H1 (cell line): ENCODE results near the gene CUEDC1. TPM values are rescaled to one million over a fixed set of nuclear protein-coding genes. Genes with fewer than 3 reads are reported as not detected.

ENCODE experiments used
- CTCF ChIA-PET: fragments of 300-600 bp; sonication (Branson Sonifier 250); formaldehyde crosslinking; loops from one replicate; lab custom pipeline; 2021; ENCODE audit not compliant: partially characterized antibody; lab: Charles Lee
- POLR2A ChIA-PET: fragments of 300-600 bp; sonication (Branson Sonifier 250); formaldehyde crosslinking; loops from one replicate; lab custom pipeline; 2021; ENCODE audit warnings: inconsistent platforms; ENCODE audit not compliant: partially characterized antibody; lab: Charles Lee
- DNase-seq, 2 experiments: peaks; one replicate each; pipeline versions ENCODE4 v3.0.0 to v3.0.0-alpha.2; 2010 to 2022; ENCODE audit warnings: low spot score in 2 of 2, low read depth in 1 of 2, mixed read lengths in 1 of 2
- FAIRE-seq: peaks from 2 replicates; lab custom pipeline; 2011; peaks lifted over from hg19 to GRCh38; lab: Jason Lieb, UNC
- H2AFZ ChIP-seq: 2 replicates; pipeline ENCODE4 v1.8.1; 2012; ENCODE audit warnings: low read length, inconsistent platforms
- H2AK5ac ChIP-seq: 2 replicates; pipeline ENCODE4 v1.6.1; 2013; ENCODE audit warnings: low read depth, low read length
- H2BK120ac ChIP-seq: replicated peaks from 2 replicates; pipeline ENCODE3; 2013; ENCODE audit warnings: low read depth, low read length, inconsistent platforms
- H2BK12ac ChIP-seq: 2 replicates; pipeline ENCODE4 v1.6.1; 2013; ENCODE audit warnings: low read depth, low read length
- H2BK15ac ChIP-seq: 2 replicates; pipeline ENCODE4 v1.6.1; 2013; ENCODE audit warnings: low read length
- H2BK20ac ChIP-seq: 2 replicates; pipeline ENCODE4 v1.6.1; 2013; ENCODE audit warnings: low read length
- H2BK5ac ChIP-seq: 2 replicates; pipeline ENCODE4 v1.6.1; 2013; ENCODE audit warnings: low read depth, low read length
- H3K14ac ChIP-seq: 2 replicates; pipeline ENCODE4 v1.6.1; 2013; ENCODE audit warnings: inconsistent platforms; ENCODE audit not compliant: insufficient read length
- H3K18ac ChIP-seq: 2 replicates; pipeline ENCODE4 v1.6.1; 2013; ENCODE audit warnings: low read length; ENCODE audit errors: extremely low read depth
- H3K23ac ChIP-seq: 2 replicates; pipeline ENCODE4 v1.6.1; 2013; ENCODE audit warnings: inconsistent platforms; ENCODE audit not compliant: insufficient read length
- H3K23me2 ChIP-seq: 2 replicates; pipeline ENCODE4 v1.6.1; 2013; ENCODE audit warnings: low read depth, low read length
- H3K27ac ChIP-seq: 2 replicates; pipeline ENCODE4 v1.6.1; 2011; ENCODE audit warnings: low read depth, low read length, inconsistent platforms
- H3K27me3 ChIP-seq, 4 experiments: replicated peaks in 1 of 4; 1 replicate in 1 of 4; 2 replicates in 3 of 4; pipeline versions ENCODE4 v1.6.1 to v1.8.1; 2011 to 2013; ENCODE audit warnings: low read length in 3 of 4, mild to moderate bottlenecking in 3 of 4, inconsistent platforms in 2 of 4, mixed read lengths in 2 of 4, moderate library complexity in 1 of 4; ENCODE audit not compliant: control insufficient read depth in 3 of 4, insufficient read depth in 3 of 4; ENCODE audit errors: extremely low read depth in 1 of 4
- H3K36me3 ChIP-seq, 4 experiments: 2 replicates each; pipeline versions ENCODE4 v1.6.1 to v1.8.1; 2011 to 2013; ENCODE audit warnings: mild to moderate bottlenecking in 4 of 4, low read length in 3 of 4, moderate library complexity in 2 of 4, control low read depth in 1 of 4, inconsistent platforms in 1 of 4; ENCODE audit not compliant: insufficient read depth in 4 of 4, control insufficient read depth in 2 of 4
- H3K4ac ChIP-seq: replicated peaks from 2 replicates; pipeline ENCODE3; 2013; ENCODE audit warnings: low read length, low read depth, mixed read lengths, inconsistent platforms; ENCODE audit not compliant: insufficient read length
- H3K4me1 ChIP-seq, 4 experiments: replicated peaks in 1 of 4; 1 replicate in 1 of 4; 2 replicates in 3 of 4; pipeline versions ENCODE4 v1.6.1 to v1.8.1; 2011 to 2013; ENCODE audit warnings: low read length in 3 of 4, inconsistent platforms in 2 of 4, mixed read lengths in 1 of 4; ENCODE audit not compliant: insufficient read depth in 4 of 4, control insufficient read depth in 3 of 4
- H3K4me2 ChIP-seq, 2 experiments: 2 replicates each; pipeline versions ENCODE4 v1.6.1 to v1.8.1; 2011 to 2013; ENCODE audit warnings: low read depth in 2 of 2, low read length in 2 of 2, control low read depth in 1 of 2, inconsistent platforms in 1 of 2, mild to moderate bottlenecking in 1 of 2; ENCODE audit not compliant: insufficient read depth in 1 of 2
- H3K4me3 ChIP-seq, 4 experiments: fragments of 200-600, 300-600 bp in 1 of 4; sonication (generic), shearing (Covaris generic), sonication (Bioruptor Twin) in 1 of 4; 2 replicates each; pipeline versions ENCODE4 v1.5.1 to v1.8.1; 2011 to 2016; ENCODE audit warnings: low read length in 4 of 4, low read depth in 3 of 4, control low read depth in 2 of 4, inconsistent platforms in 2 of 4, mild to moderate bottlenecking in 2 of 4, mixed read lengths in 1 of 4, moderate library complexity in 1 of 4; ENCODE audit not compliant: insufficient read depth in 2 of 4; ENCODE audit errors: extremely low read depth in 1 of 4
- H3K56ac ChIP-seq: replicated peaks from 2 replicates; pipeline ENCODE3; 2013; ENCODE audit warnings: low read depth, mild to moderate bottlenecking, mixed read lengths, low read length, inconsistent platforms; ENCODE audit not compliant: insufficient read length
- H3K79me1 ChIP-seq: 2 replicates; pipeline ENCODE4 v1.6.1; 2013; ENCODE audit warnings: low read depth, low read length, control low read depth
- H3K79me2 ChIP-seq, 2 experiments: 2 replicates each; pipeline versions ENCODE4 v1.6.1 to v1.8.1; 2012 to 2013; ENCODE audit warnings: low read length in 2 of 2, mild to moderate bottlenecking in 2 of 2, inconsistent platforms in 1 of 2; ENCODE audit not compliant: insufficient read depth in 2 of 2, control insufficient read depth in 1 of 2
- H3K9ac ChIP-seq, 4 experiments: replicated peaks in 1 of 4; 1 replicate in 1 of 4; 2 replicates in 3 of 4; pipeline versions ENCODE4 v1.6.1 to v1.8.1; 2011 to 2013; ENCODE audit warnings: low read depth in 3 of 4, low read length in 3 of 4, control low read depth in 2 of 4, mild to moderate bottlenecking in 2 of 4, moderate library complexity in 2 of 4, inconsistent platforms in 1 of 4; ENCODE audit errors: extremely low read depth in 1 of 4
- H3K9me3 ChIP-seq, 2 experiments: 2 replicates each; pipeline versions ENCODE4 v1.6.1 to v1.8.1; 2012 to 2013; ENCODE audit warnings: mild to moderate bottlenecking in 2 of 2, moderate library complexity in 2 of 2, control low read depth in 1 of 2, inconsistent platforms in 1 of 2, low read depth in 1 of 2, low read length in 1 of 2, mixed read lengths in 1 of 2; ENCODE audit not compliant: insufficient read depth in 2 of 2
- H4K20me1 ChIP-seq, 2 experiments: replicated peaks in 1 of 2; 2 replicates each; pipeline versions ENCODE3 to v1.8.1; 2011 to 2013; ENCODE audit warnings: inconsistent platforms in 2 of 2, low read length in 2 of 2, mild to moderate bottlenecking in 1 of 2; ENCODE audit not compliant: insufficient read depth in 2 of 2, control insufficient read depth in 1 of 2
- H4K5ac ChIP-seq: 2 replicates; pipeline ENCODE4 v1.6.1; 2013; ENCODE audit warnings: low read length, low read depth, mixed read lengths, inconsistent platforms; ENCODE audit not compliant: insufficient read length
- H4K8ac ChIP-seq: 2 replicates; pipeline ENCODE4 v1.8.0; 2013; ENCODE audit warnings: mild to moderate bottlenecking, moderate library complexity, low read length, inconsistent platforms; ENCODE audit not compliant: insufficient read depth; ENCODE audit errors: extremely low read depth
- H4K91ac ChIP-seq: replicated peaks from 2 replicates; pipeline ENCODE3; 2013; ENCODE audit warnings: low read length, mixed read lengths, inconsistent platforms; ENCODE audit not compliant: insufficient read length
- ASH2L ChIP-seq: fragments of 200-600, 300-600 bp; sonication (generic); IDR thresholded peaks from one replicate; pipeline ENCODE4 v1.7.1; 2017; ENCODE audit warnings: low read length
- CBX5 ChIP-seq: fragments of 300-800, 300-1000 bp; sonication (generic); IDR thresholded peaks from 2 replicates; pipeline ENCODE4 v1.7.1; 2016; ENCODE audit warnings: antibody characterized with exemption, low read length, low read depth
- EP300 ChIP-seq, 2 experiments: IDR thresholded peaks; 1 replicate in 1 of 2; 2 replicates in 1 of 2; pipeline ENCODE4 v1.6.1; 2011 to 2012; ENCODE audit warnings: low read depth in 2 of 2, low read length in 2 of 2, mild to moderate bottlenecking in 2 of 2, borderline replicate concordance in 1 of 2, inconsistent platforms in 1 of 2, moderate library complexity in 1 of 2
- JUND ChIP-seq: IDR thresholded peaks from 2 replicates; pipeline ENCODE4 v1.6.1; 2011; ENCODE audit warnings: mild to moderate bottlenecking, improper control_type of control experiment, low read length
- KDM4A ChIP-seq: IDR thresholded peaks from one replicate; pipeline ENCODE4 v1.7.1; 2012; ENCODE audit warnings: low read depth, mild to moderate bottlenecking, moderate library complexity, low read length, inconsistent platforms; ENCODE audit not compliant: severe bottlenecking
- NANOG ChIP-seq: IDR thresholded peaks from 2 replicates; pipeline ENCODE4 v1.6.1; 2011; ENCODE audit warnings: low read length, low read depth, mild to moderate bottlenecking, inconsistent platforms; ENCODE audit not compliant: insufficient read depth, poor library complexity, severe bottlenecking
- POLR2AphosphoS5 ChIP-seq: IDR thresholded peaks from 2 replicates; pipeline ENCODE4 v1.6.1; 2011; ENCODE audit warnings: low read depth, low read length
- RFX5 ChIP-seq: IDR thresholded peaks from 2 replicates; pipeline ENCODE4 v1.6.1; 2011; ENCODE audit warnings: low read depth, low read length, improper control_type of control experiment, borderline replicate concordance
- RNF2 ChIP-seq: fragments of 200-900, 300-1000 bp; sonication (generic); IDR thresholded peaks from 2 replicates; pipeline ENCODE4 v1.7.1; 2016; ENCODE audit warnings: borderline replicate concordance, low read depth, mild to moderate bottlenecking, antibody characterized with exemption, low read length; ENCODE audit not compliant: poor library complexity, severe bottlenecking; ENCODE audit errors: missing control alignments
- SP1 ChIP-seq: IDR thresholded peaks from 2 replicates; pipeline ENCODE4 v1.6.1; 2011; ENCODE audit warnings: low read depth, low read length
- SP2 ChIP-seq: IDR thresholded peaks from 2 replicates; pipeline ENCODE4 v1.6.1; 2012; ENCODE audit warnings: mild to moderate bottlenecking, low read length, inconsistent platforms
- SP4 ChIP-seq: IDR thresholded peaks from 2 replicates; pipeline ENCODE4 v1.6.1; 2012; ENCODE audit warnings: low read length, inconsistent platforms
- YY1 ChIP-seq: IDR thresholded peaks from 2 replicates; pipeline ENCODE4 v1.6.1; 2011; ENCODE audit warnings: low read depth, mild to moderate bottlenecking, low read length
- ZNF274 ChIP-seq: IDR thresholded peaks from 2 replicates; pipeline ENCODE4 v1.7.0; 2012; ENCODE audit warnings: low read length, borderline replicate concordance; ENCODE audit errors: extremely low read depth
- WGBS, 2 experiments: shearing (Covaris generic) in 1 of 2; methylation state at CpG; one replicate each; pipeline versions ENCODE4 v1.1.6 to v1.1.7; 2013 to 2015; ENCODE audit warnings: low lambda C conversion rate in 2 of 2, mixed read lengths in 2 of 2, inconsistent platforms in 1 of 2, low coverage in 1 of 2, missing lambda C conversion rate in 1 of 2; ENCODE audit not compliant: insufficient replicate concordance in 2 of 2, insufficient coverage in 1 of 2, insufficient read length in 1 of 2; ENCODE audit errors: extremely low coverage in 1 of 2, missing lambda C conversion rate in 1 of 2; 5-methylcytosine and 5-hydroxymethylcytosine counted together
- polyA plus RNA-seq, 7 experiments: library from polyadenylated mRNA; depleted of rRNA in 3 of 7; stranded (reverse) in 5 of 7; unstranded in 2 of 7; fragments of >200 nt in 5 of 7; fragments of 200-250 nt in 2 of 7; gene quantifications; 1 replicate in 5 of 7; 2 replicates in 1 of 7; 4 replicates in 1 of 7; pipeline versions ENCODE4 v1.2.1 to v1.2.3, GENCODE V29; 2011 to 2013; ENCODE audit warnings: missing spikeins in 2 of 7, mixed read lengths in 2 of 7
- total RNA-seq: library from RNA; stranded (reverse); fragmentation: NEBNext Ultra II Directional; extraction: Animal tissue kit (Norgen Biotek cat#: 25700); gene quantifications from 2 replicates; pipeline ENCODE4 v1.2.1, GENCODE V29; 2021

The CUEDC1 gene
- total and polyA plus RNA-seq, 2 of the 8 experiments (the other 6 are each of a cell fraction or from before 2014, with no cell fraction given), result 4.0 to 10.7 TPM

DNA sequence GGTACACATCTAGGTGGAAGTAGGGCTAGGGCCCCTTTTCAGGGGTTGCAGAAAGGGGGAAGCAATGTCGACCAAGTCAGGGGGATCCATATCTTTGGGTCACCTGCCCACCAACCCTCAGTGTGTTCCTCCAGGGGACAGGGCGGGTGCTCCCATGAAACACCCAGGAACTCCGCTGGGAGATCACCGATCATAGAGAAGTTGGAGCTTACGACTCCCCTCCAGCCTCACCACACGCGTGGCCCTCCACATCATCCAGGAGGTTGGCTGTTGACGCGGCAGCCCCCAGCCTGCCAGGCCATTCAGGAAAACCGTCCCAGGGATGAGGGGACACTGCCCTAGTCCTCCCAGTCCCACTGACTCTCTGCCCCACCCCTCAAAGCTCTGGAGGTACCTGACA lies 88.1 kb downstream of the CUEDC1 start:
- DNase-seq (no peak), FAIRE-seq (no peak)
- no peak overlapping the region for H3K4ac ChIP-seq
- peak overlapping the region; percentile 48 for H4K91ac ChIP-seq
- no peaks in the 10 kb centered on the region for H4K20me1 ChIP-seq
- H3K36me3 ChIP-seq, result no peaks in the 10 kb centered on the region; a peak in 1 of 8 replicates
- H3K4me2 ChIP-seq, result no peak overlapping the region
- peak overlapping the region; percentile 66; the same call in 1 of the 2 replicates for H2BK5ac ChIP-seq
- peaks cover 0 to 10% (median 8%) of the 10 kb centered on the region in 4 experiments; a peak in 5 of 7 replicates for H3K27me3 ChIP-seq
- peaks cover under 1% of the 10 kb centered on the region; the same call in 1 of the 2 replicates for H3K23me2 ChIP-seq
- no peak overlapping the region for H3K27ac ChIP-seq
- H3K4me1 ChIP-seq, result peaks cover 0 to 22% (median 15%) of the 10 kb centered on the region in 4 experiments; a peak in 6 of 7 replicates
- H4K8ac ChIP-seq, result no peak overlapping the region
- no peak overlapping the region for H3K23ac ChIP-seq
- ChIA-PET POLR2A (interaction anchor here (1.0 to 32.5 kb wide), 5 partner anchors 11 to 290 kb away, joined by 3 to 672 read pairs (median 4); partner anchors contain the start of genes SRSF1 and VEZF1), CTCF (interaction anchor here (0.7 to 20.7 kb wide), 20 partner anchors 10 to 255 kb away, joined by 3 to 221 read pairs (median 8); partner anchors contain the start of genes CUEDC1 and MRPS23)
- no peak overlapping the region for H3K14ac ChIP-seq
- no peak overlapping the region for H2BK120ac ChIP-seq
- no peak overlapping the region for H3K9ac ChIP-seq
- no peak overlapping the region; the same call in 1 of the 2 replicates for H2BK15ac ChIP-seq
- H3K9me3 ChIP-seq, result no peaks in the 10 kb centered on the region
- no peak overlapping the region for H3K4me3 ChIP-seq
- H2BK12ac ChIP-seq, result peak overlapping the region; percentile 52
- peak overlapping the region; percentile 16; the same call in 1 of the 2 replicates for H2BK20ac ChIP-seq
- H3K18ac ChIP-seq, result no peak overlapping the region
- no peaks in the 10 kb centered on the region for H3K79me2 ChIP-seq
- H2AFZ ChIP-seq, result no peak overlapping the region
- H3K79me1 ChIP-seq, result no peaks in the 10 kb centered on the region
- H3K56ac ChIP-seq, result no peak overlapping the region
- H2AK5ac ChIP-seq, result 0 out of 2 replicates have a peak overlapping the region, but pooled peaks have one; percentile 69
- no peak overlapping the region for H4K5ac ChIP-seq
- WGBS, 2 experiments, result 94% methylated on average over 9 of the region's 10 CpGs; no CpG with 5 or more reads in 1 of the 2 experiments
- no peak for TF ChIP-seq KDM4A
- TF ChIP-seq ZNF274, result no peak
- TF ChIP-seq ASH2L, result no peak
- no peak for TF ChIP-seq RNF2
- no peak for TF ChIP-seq SP1
- no peak for TF ChIP-seq EP300 (IDR thresholded peaks at IDR 0.05; ENCODE audit: borderline replicate concordance in 1 of 2, low read depth in 2 of 2, low read length in 2 of 2)
- no peak for TF ChIP-seq POLR2AphosphoS5
- no peak for TF ChIP-seq JUND
- TF ChIP-seq CBX5, result no peak
- TF ChIP-seq YY1, result no peak
- TF ChIP-seq SP2, result no peak
- no peak for TF ChIP-seq SP4
- no peak for TF ChIP-seq RFX5
- no peak for TF ChIP-seq NANOG
